ENCODE measurements around the gene ADSS1.
"Not testable (repeated sequence)": the region's sequence is repeated elsewhere in the genome, so short reads cannot be mapped to it uniquely, and the experiment has no call there.

The ADSS1 gene

DNA sequence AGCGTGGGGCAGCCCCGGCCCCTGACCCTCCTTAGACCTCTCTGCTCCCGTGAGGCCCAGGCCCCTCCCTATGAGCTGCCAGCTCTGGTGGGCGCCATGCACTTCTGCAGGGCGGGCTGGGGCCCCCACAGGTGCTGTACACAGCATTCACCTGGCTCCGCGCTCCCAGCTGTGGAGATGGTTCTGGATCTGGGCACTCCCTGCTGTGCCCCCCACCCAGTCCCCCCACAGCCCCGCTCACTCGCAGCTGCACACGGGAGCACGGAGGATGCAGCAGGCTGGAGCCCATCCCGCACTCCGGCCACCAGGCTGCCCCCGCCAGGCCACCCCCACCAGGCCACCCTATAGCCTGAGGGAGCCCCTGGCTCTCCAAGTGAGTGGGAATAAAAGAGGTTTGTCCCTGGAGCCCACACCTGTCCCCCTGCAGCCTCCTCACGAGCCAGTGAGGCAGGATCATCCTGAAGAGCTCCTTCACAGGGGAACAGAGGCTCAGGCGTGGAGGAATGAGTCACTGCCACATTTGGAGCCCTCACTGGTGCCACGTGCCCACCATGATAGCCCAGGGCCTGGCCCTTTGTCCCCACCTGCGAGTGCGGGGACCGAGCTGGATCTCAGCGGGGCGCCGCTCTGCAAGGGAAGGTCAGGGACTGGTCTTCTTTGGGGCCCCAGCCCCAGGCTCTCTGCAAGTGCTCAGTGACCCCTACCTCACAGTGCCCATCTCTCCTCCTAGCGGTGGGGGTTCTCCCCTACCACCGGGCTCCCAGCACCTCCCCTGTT, 1.9 kb downstream of the ADSS1 start:
- in situ Hi-C loops (cut with HindIII; ENCODE audit: low pct_ligation_motif_present, low pct_unique_long_range_greater_than_20kb, low sequenced_read_pairs): no loop called here
- no peak for DNase-seq

- DNase-seq: no peak
- in situ Hi-C loops (cut with HindIII; ENCODE audit: low pct_ligation_motif_present, low pct_unique_long_range_greater_than_20kb, low sequenced_read_pairs): no loop called here
These were observed 2.8 kb downstream of the ADSS1 start for GRCh38 chr14:104726600-104727451.

- no peak for DNase-seq
- in situ Hi-C loops (cut with HindIII; ENCODE audit: low pct_ligation_motif_present, low pct_unique_long_range_greater_than_20kb, low sequenced_read_pairs): no loop called here
These were observed 4.6 kb downstream of the ADSS1 start for GRCh38 chr14:104728631-104729030.

DNA sequence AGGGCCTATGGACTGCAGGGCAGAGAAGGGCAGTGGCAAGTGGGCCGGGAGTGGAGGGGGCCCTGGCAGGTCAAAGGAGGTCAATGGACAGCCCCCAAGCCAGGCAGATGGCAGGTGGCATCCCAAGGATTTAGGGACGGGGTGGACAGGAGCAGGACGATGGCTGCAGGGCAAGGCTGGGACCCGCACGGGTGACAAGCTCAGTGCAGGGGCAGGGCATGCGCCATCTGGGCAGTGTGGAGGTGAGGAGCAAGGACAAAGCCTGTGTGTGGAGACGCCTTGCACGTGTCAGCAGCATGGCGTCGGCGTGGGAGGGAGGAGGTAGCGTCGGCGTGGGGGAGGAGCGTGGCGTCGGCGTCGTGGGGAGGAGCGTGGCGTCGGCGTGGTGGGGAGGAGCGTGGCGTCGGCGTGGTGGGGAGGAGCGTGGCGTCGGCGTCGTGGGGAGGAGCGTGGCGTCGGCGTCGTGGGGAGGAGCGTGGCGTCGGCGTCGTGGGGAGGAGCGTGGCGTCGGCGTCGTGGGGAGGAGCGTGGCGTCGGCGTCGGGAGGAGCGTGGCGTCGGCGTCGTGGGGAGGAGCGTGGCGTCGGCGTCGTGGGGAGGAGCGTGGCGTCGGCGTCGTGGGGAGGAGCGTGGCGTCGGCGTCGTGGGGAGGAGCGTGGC, 5.3 kb downstream of the ADSS1 start:
- in situ Hi-C loops (cut with HindIII; ENCODE audit: low pct_ligation_motif_present, low pct_unique_long_range_greater_than_20kb, low sequenced_read_pairs): not testable (repeated sequence)

DNA sequence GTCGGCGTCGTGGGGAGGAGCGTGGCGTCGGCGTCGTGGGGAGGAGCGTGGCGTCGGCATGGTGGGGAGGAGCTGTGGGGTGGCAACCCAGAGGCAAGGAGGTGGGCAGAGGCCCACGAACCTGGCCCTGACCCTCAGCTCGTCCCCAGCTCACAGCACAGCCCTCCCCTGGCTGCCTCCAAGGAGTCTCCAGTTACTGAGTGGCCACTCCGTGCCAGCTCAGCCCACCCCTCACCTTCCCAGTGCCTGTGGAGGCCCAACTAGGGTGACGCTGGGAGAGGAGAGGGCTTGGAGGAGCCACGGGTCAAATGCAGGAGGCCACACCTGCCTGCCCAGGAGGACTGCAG, 5.8 kb downstream of the ADSS1 start:
- DNase-seq: no peak
- in situ Hi-C loops (cut with HindIII; ENCODE audit: low pct_ligation_motif_present, low pct_unique_long_range_greater_than_20kb, low sequenced_read_pairs): no loop called here

More for the DNA sequence above, 5.3 kb downstream of the ADSS1 start:
- not testable (repeated sequence) for DNase-seq

GRCh38 chr14:104730487-104730886, 6.5 kb downstream of the ADSS1 start:
- in situ Hi-C loops (cut with HindIII; ENCODE audit: low pct_ligation_motif_present, low pct_unique_long_range_greater_than_20kb, low sequenced_read_pairs): no loop called here
- no peak for DNase-seq

DNA sequence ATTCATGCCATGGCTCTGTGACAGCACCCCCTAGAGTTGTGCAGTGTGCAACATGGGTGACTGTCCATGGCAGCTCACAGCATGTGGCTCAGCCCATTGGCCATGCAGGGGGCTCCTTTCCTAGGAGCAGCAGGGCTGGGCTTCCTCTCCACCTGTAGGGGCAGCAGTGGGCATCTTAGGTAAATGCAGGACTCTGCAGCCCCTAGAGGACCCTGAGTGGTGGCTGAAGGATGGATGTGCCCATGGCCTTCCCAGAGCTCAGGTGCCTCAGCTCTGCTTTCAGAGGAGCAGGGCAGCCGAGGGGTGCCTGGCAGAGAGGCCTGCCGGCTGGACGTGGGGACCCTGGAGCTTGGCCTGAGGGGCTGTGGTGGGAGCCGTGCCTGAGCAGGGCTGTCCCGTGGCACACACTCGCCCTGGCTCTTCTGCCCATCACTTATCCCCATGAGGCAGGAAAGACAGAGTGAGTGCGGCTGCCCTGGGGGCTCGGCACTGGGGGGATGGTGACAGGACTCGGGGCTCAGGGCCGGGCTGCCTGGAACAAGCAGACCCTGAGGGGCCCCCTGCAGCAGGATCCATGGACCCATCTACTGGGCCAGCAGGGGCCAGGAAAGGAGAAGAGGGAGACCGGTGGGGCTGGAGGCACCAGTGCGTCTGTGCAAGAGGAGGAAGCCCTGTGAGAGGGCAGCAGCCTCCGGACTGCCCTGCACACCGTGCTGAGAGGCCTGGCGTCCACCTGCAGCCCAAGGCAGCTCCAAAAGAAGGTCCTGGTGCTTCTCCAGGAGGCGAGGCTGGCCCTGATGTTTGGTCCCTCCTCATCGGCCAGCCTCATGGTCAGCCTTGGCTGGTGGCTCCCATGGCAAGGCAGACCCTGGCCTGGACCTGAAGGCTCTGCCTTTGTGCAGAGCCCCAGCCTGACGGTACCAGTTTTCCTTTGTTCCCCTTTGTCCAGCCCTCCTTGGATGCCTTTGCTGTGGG, 7.6 kb downstream of the ADSS1 start:
- peak; percentile 39 for DNase-seq
- in situ Hi-C loops (cut with HindIII; ENCODE audit: low pct_ligation_motif_present, low pct_unique_long_range_greater_than_20kb, low sequenced_read_pairs): no loop called here

DNA sequence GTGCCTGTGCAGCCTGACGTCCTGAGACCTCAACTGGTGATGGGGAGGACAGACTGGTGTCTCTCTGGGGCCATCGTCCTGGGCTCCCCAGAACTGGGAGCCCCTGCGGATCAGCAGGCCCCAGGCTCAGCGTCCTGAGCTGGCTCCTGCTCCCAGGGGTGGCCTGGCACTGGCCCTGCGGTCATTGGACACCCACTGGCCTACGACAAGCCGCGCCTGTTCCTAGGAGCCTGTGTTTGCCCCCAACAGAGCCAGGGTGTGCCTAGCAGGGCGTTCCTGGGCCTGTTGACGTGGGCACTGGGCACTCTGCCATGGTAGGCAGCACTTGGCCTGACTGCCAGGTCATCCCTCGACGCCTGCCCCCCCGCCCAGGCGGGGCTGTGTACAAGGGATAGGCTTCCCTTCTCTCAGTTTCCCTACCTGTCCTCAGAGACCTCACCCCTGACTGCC, 8.4 kb downstream of the ADSS1 start:
- DNase-seq: no peak
- in situ Hi-C loops (cut with HindIII; ENCODE audit: low pct_ligation_motif_present, low pct_unique_long_range_greater_than_20kb, low sequenced_read_pairs): no loop called here

- no peak for DNase-seq
- in situ Hi-C loops (cut with HindIII; ENCODE audit: low pct_ligation_motif_present, low pct_unique_long_range_greater_than_20kb, low sequenced_read_pairs): no loop called here
These were observed 9.1 kb downstream of the ADSS1 start for GRCh38 chr14:104732931-104733681.

- in situ Hi-C loops (cut with HindIII; ENCODE audit: low pct_ligation_motif_present, low pct_unique_long_range_greater_than_20kb, low sequenced_read_pairs): no loop called here
These were observed 10.1 kb downstream of the ADSS1 start for GRCh38 chr14:104734051-104734587.

GRCh38 chr14:104734601-104734990, 10.6 kb downstream of the ADSS1 start:
- in situ Hi-C loops (cut with HindIII; ENCODE audit: low pct_ligation_motif_present, low pct_unique_long_range_greater_than_20kb, low sequenced_read_pairs): no loop called here
- DNase-seq: no peak

More at GRCh38 chr14:104734051-104734587, 10.1 kb downstream of the ADSS1 start:
- no peak for DNase-seq

- DNase-seq: no peak
These were observed 11.2 kb downstream of the ADSS1 start for GRCh38 chr14:104734991-104735779.

GRCh38 chr14:104735830-104736642, 12.0 kb downstream of the ADSS1 start:
- in situ Hi-C loops (cut with HindIII; ENCODE audit: low pct_ligation_motif_present, low pct_unique_long_range_greater_than_20kb, low sequenced_read_pairs): no loop called here

More at GRCh38 chr14:104734991-104735779, 11.2 kb downstream of the ADSS1 start:
- in situ Hi-C loops (cut with HindIII; ENCODE audit: low pct_ligation_motif_present, low pct_unique_long_range_greater_than_20kb, low sequenced_read_pairs): no loop called here

GRCh38 chr14:104738375-104739019, 14.5 kb downstream of the ADSS1 start:
- DNase-seq: no peak

More at GRCh38 chr14:104735830-104736642, 12.0 kb downstream of the ADSS1 start:
- DNase-seq: no peak

DNA sequence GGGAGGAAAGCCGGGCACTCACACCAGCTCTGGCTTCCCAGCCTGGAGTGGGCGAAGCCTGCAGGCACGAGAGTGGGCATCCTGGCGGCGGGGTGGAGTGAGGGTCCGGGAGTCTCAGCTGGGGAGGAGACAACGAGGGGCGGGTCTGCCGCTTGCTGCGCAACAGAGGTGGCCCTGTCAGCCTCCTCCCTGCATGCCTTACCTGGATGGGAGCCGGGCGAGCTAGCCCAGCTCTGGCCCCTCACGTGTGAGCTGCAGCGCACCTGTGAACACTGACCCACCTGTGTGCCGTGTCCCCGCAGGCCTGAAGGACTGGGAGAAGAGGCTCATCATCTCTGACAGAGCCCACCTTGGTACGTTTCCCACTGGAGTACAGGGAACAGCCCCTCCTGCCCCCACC, 15.0 kb downstream of the ADSS1 start:
- in situ Hi-C loops (cut with HindIII; ENCODE audit: low pct_ligation_motif_present, low pct_unique_long_range_greater_than_20kb, low sequenced_read_pairs): no loop called here
- no peak for DNase-seq

More at GRCh38 chr14:104738375-104739019, 14.5 kb downstream of the ADSS1 start:
- in situ Hi-C loops (cut with HindIII; ENCODE audit: low pct_ligation_motif_present, low pct_unique_long_range_greater_than_20kb, low sequenced_read_pairs): no loop called here

Measured in ACHN (cell line).